Endothelial cell of hepatic sinusoid (primary cell): ENCODE measurements around the gene ASAP2.

Experiments
- in situ Hi-C: cut with HindIII; loops from 2 replicates; pipeline ENCODE4 v1.10.0; 2017; ENCODE audit warnings: low sequenced_read_pairs

Gene ASAP2

GRCh38 chr2:9230051-9230802, 23.6 kb downstream of the ASAP2 start:
- in situ Hi-C loops, result loop anchor here (5.0 kb wide), 3 partner anchors 53 to 88 kb away; no protein-coding TSS in a partner anchor

- in situ Hi-C loops, result loop anchor here (5.0 kb wide), 3 partner anchors 54 to 89 kb away; no protein-coding TSS in a partner anchor
Observed at GRCh38 chr2:9230881-9231280, 24.3 kb downstream of the ASAP2 start.

GRCh38 chr2:9231291-9232165, 24.9 kb downstream of the ASAP2 start:
- in situ Hi-C loops, result loop anchor here (5.0 kb wide), 3 partner anchors 54 to 89 kb away; no protein-coding TSS in a partner anchor

GRCh38 chr2:9232166-9232479, 25.5 kb downstream of the ASAP2 start:
- in situ Hi-C loops, result loop anchor here (5.0 kb wide), 3 partner anchors 55 to 90 kb away; no protein-coding TSS in a partner anchor

- in situ Hi-C loops, result loop anchor here (5.0 kb wide), 3 partner anchors 56 to 91 kb away; no protein-coding TSS in a partner anchor
Observed at GRCh38 chr2:9232886-9233285, 26.3 kb downstream of the ASAP2 start.

- in situ Hi-C loops, result loop anchor here (5.0 kb wide), 4 partner anchors 57 to 92 kb away; no protein-coding TSS in a partner anchor
Observed at GRCh38 chr2:9234680-9235146, 28.1 kb downstream of the ASAP2 start.

GRCh38 chr2:9235147-9236044, 28.8 kb downstream of the ASAP2 start:
- in situ Hi-C loops, result loop anchor here (5.0 kb wide), 1 partner anchor 57 kb away; no protein-coding TSS in a partner anchor

- in situ Hi-C loops, result loop anchor here (5.0 kb wide), 1 partner anchor 56 kb away; no protein-coding TSS in a partner anchor
Observed at GRCh38 chr2:9236045-9236344, 29.4 kb downstream of the ASAP2 start.

- in situ Hi-C loops, result loop anchor here (5.0 kb wide), 1 partner anchor 55 kb away; no protein-coding TSS in a partner anchor
Observed at GRCh38 chr2:9236867-9237266, 30.3 kb downstream of the ASAP2 start.

- in situ Hi-C loops, result loop anchor here (5.0 kb wide), 1 partner anchor 54 kb away; no protein-coding TSS in a partner anchor
Observed at GRCh38 chr2:9237831-9238230, 31.2 kb downstream of the ASAP2 start.

GRCh38 chr2:9238591-9239326, 32.1 kb downstream of the ASAP2 start:
- in situ Hi-C loops, result loop anchor here (5.0 kb wide), 1 partner anchor 54 kb away; no protein-coding TSS in a partner anchor

- in situ Hi-C loops, result loop anchor here (5.0 kb wide), 1 partner anchor 53 kb away; no protein-coding TSS in a partner anchor
Observed at GRCh38 chr2:9239616-9240015, 33.0 kb downstream of the ASAP2 start.

GRCh38 chr2:9240745-9241144, 34.1 kb downstream of the ASAP2 start:
- in situ Hi-C loops, result no loop called here

- in situ Hi-C loops, result no loop called here
Observed at GRCh38 chr2:9241233-9241632, 34.6 kb downstream of the ASAP2 start.

- in situ Hi-C loops, result no loop called here
Observed at GRCh38 chr2:9243357-9243756, 36.7 kb downstream of the ASAP2 start.

- in situ Hi-C loops, result no loop called here
Observed at GRCh38 chr2:9244985-9245544, 38.5 kb downstream of the ASAP2 start.

GRCh38 chr2:9247177-9247576, 40.6 kb downstream of the ASAP2 start:
- in situ Hi-C loops, result no loop called here

- in situ Hi-C loops, result no loop called here
Observed at GRCh38 chr2:9247786-9248185, 41.2 kb downstream of the ASAP2 start.

- in situ Hi-C loops, result no loop called here
Observed at GRCh38 chr2:9248363-9248762, 41.8 kb downstream of the ASAP2 start.
